MM.1S (cell line): ENCODE results near the gene TESK2.

ENCODE experiments used
- DNase-seq: peaks from one replicate; pipeline ENCODE4 v3.0.0-alpha.2; 2015
- H2AFZ ChIP-seq: fragments of 300-600 bp; sonication (generic); 2 replicates; pipeline ENCODE4 v1.6.0; 2016; ENCODE audit warnings: antibody characterized with exemption, low read length
- H3F3A ChIP-seq: fragments of 300-600 bp; sonication (generic); 2 replicates; pipeline ENCODE4 v1.6.1; 2016; ENCODE audit warnings: mild to moderate bottlenecking, antibody characterized with exemption, low read length, moderate library complexity, mixed read lengths; ENCODE audit not compliant: insufficient read depth
- H3K27ac ChIP-seq: fragments of 300-600 bp; sonication (generic); 2 replicates; pipeline ENCODE4 v1.5.1; 2016; ENCODE audit warnings: mild to moderate bottlenecking, low read length
- H3K27me3 ChIP-seq: fragments of 300-600 bp; sonication (generic); replicated peaks from 2 replicates; pipeline ENCODE4 v1.6.0; 2016; ENCODE audit warnings: low read length; ENCODE audit not compliant: insufficient read depth
- H3K36me3 ChIP-seq: fragments of 300-600 bp; sonication (generic); replicated peaks from 2 replicates; pipeline ENCODE4 v1.6.1; 2016; ENCODE audit warnings: mild to moderate bottlenecking, low read length, mixed read lengths; ENCODE audit not compliant: insufficient read depth
- H3K4me1 ChIP-seq: fragments of 300-600 bp; sonication (generic); 2 replicates; pipeline ENCODE4 v1.6.1; 2016; ENCODE audit warnings: low read length, mixed read lengths
- H3K4me2 ChIP-seq: fragments of 300-600 bp; sonication (generic); 2 replicates; pipeline ENCODE4 v1.6.0; 2016; ENCODE audit warnings: low read depth, low read length
- H3K4me3 ChIP-seq: fragments of 300-600 bp; sonication (generic); 2 replicates; pipeline ENCODE4 v1.5.1; 2016; ENCODE audit warnings: low read length, mixed read lengths
- H3K79me2 ChIP-seq: fragments of 300-600 bp; sonication (generic); 2 replicates; pipeline ENCODE4 v1.6.1; 2016; ENCODE audit warnings: mixed run types, low read length, mixed read lengths
- H3K9ac ChIP-seq: fragments of 300-600 bp; sonication (generic); 2 replicates; pipeline ENCODE4 v1.6.1; 2016; ENCODE audit warnings: low read length, mixed read lengths
- H3K9me2 ChIP-seq: fragments of 300-600 bp; sonication (generic); replicated peaks from 2 replicates; pipeline ENCODE4 v1.6.1; 2016; ENCODE audit warnings: mild to moderate bottlenecking, low read length, mixed read lengths; ENCODE audit not compliant: insufficient read depth
- H3K9me3 ChIP-seq: fragments of 300-600 bp; sonication (generic); replicated peaks from 2 replicates; pipeline ENCODE4 v1.6.1; 2016; ENCODE audit warnings: mild to moderate bottlenecking, low read length, mixed read lengths; ENCODE audit not compliant: insufficient read depth
- H4K20me1 ChIP-seq: fragments of 300-600 bp; sonication (generic); 2 replicates; pipeline ENCODE4 v1.6.1; 2016; ENCODE audit warnings: mild to moderate bottlenecking, low read length, moderate library complexity, mixed read lengths; ENCODE audit not compliant: insufficient read depth
- CTCF ChIP-seq: fragments of 300-600 bp; sonication (generic); IDR thresholded peaks from 2 replicates; pipeline ENCODE4 v1.5.1; 2016; ENCODE audit warnings: antibody characterized with exemption, low read length, mixed read lengths
- EZH2 ChIP-seq: fragments of 300-600 bp; sonication (generic); optimal IDR thresholded peaks from 2 replicates; pipeline ENCODE3; 2017; ENCODE audit warnings: low read depth, mild to moderate bottlenecking, antibody characterized with exemption, low read length, mixed read lengths
- EZH2phosphoT487 ChIP-seq: fragments of 300-600 bp; sonication (generic); IDR thresholded peaks from 2 replicates; pipeline ENCODE4 v1.6.1; 2018; ENCODE audit warnings: antibody characterized with exemption, low read length

The TESK2 gene

GRCh38 chr1:45410850-45411509 is 80.0 kb downstream of the TESK2 start:
- no peaks in the 10 kb centered on the region for H3K79me2 ChIP-seq
- no peak for DNase-seq
- H2AFZ ChIP-seq: no peak overlapping the region
- no peak overlapping the region for H3K9ac ChIP-seq
- H4K20me1 ChIP-seq: no peaks in the 10 kb centered on the region
- H3K4me2 ChIP-seq: no peak overlapping the region
- no peak overlapping the region for H3K4me3 ChIP-seq
- no peaks in the 10 kb centered on the region for H3K4me1 ChIP-seq
- H3K9me3 ChIP-seq: no peaks in the 10 kb centered on the region
- no peaks in the 10 kb centered on the region for H3K27me3 ChIP-seq
- H3K9me2 ChIP-seq: no peaks in the 10 kb centered on the region
- H3K27ac ChIP-seq: no peak overlapping the region
- no peak for TF ChIP-seq CTCF
- no peak for TF ChIP-seq EZH2phosphoT487
- no peak for TF ChIP-seq EZH2
- H3K36me3 ChIP-seq: no peaks in the 10 kb centered on the region
- no peaks in the 10 kb centered on the region for H3F3A ChIP-seq

- Histone ChIP-seq H4K20me1 (no peaks in the 10 kb centered on the region), H3K27me3 (no peaks in the 10 kb centered on the region), H3K4me2 (no peak overlapping the region), H3K9ac (no peak overlapping the region), H3K4me3 (no peak overlapping the region), H3K4me1 (no peaks in the 10 kb centered on the region), H3F3A (no peaks in the 10 kb centered on the region), H3K9me3 (no peaks in the 10 kb centered on the region), H3K36me3 (no peaks in the 10 kb centered on the region), H3K9me2 (no peaks in the 10 kb centered on the region), H3K27ac (no peak overlapping the region), H2AFZ (no peak overlapping the region), H3K79me2 (no peaks in the 10 kb centered on the region)
- DNase-seq: no peak
- TF ChIP-seq CTCF (no peak), EZH2 (no peak), EZH2phosphoT487 (no peak)
Measured at GRCh38 chr1:45409276-45409675, 81.7 kb downstream of the TESK2 start.

- Histone ChIP-seq H3K4me1 (no peaks in the 10 kb centered on the region), H3K27me3 (no peaks in the 10 kb centered on the region), H2AFZ (no peak overlapping the region), H3K9ac (no peak overlapping the region), H3K79me2 (no peaks in the 10 kb centered on the region), H3K27ac (no peak overlapping the region), H3F3A (no peaks in the 10 kb centered on the region), H3K4me3 (no peak overlapping the region), H3K36me3 (no peaks in the 10 kb centered on the region), H3K4me2 (no peak overlapping the region), H3K9me3 (no peaks in the 10 kb centered on the region), H4K20me1 (no peaks in the 10 kb centered on the region), H3K9me2 (no peaks in the 10 kb centered on the region)
- DNase-seq: no peak
- no peak for TF ChIP-seq EZH2phosphoT487
- TF ChIP-seq CTCF: no peak
- no peak for TF ChIP-seq EZH2
Measured at GRCh38 chr1:45407629-45408287, 83.2 kb downstream of the TESK2 start.
